ENCODE data around the gene SPON1.

DNA sequence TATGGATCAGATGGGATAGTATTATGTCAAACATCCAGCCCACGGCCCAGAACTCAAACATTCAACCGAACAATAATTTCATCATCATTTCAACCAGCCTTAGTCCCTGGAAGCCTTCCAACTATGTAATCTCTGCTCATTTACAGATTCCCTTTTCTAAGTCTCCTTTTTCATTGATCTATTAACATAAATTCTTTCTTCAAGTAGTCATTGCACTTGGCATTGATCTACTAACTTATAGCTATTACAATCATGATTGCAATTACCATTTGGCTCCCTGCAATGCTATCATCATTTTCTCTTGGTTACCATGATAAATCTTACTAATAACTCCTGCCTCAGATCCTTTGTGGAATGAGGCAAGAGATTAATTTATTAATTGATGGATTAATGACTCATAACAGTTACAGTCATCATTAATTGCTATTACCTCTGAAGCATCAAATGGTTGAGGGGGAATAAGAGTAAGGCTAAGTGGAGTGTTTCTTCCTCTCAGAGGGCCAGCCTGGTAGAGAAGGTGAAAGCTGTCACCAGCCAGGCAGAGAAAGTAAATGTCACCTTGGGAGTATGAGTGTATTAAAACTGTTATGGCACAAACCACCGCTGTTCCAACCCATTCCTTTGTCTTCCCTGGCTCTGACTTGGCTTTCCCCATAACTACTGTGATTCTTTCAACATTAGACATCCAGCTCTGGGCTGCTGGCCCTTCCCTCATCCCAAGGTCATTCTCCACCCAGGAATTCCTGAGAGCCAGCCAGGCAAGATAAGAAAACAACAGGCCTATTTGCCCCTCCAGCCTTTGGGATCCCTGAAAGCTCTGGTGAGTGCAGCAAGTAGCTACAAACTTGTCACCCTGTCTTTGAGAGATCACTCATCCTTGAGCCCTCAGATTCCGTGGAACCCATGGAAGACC is 221.8 kb downstream of the SPON1 start:
- TF ChIP-seq SIN3A (IDR thresholded peaks at IDR 0.05; ENCODE audit: borderline replicate concordance, insufficient read depth, low read length) (no peak), TAF1 (IDR thresholded peaks at IDR 0.05; ENCODE audit: borderline replicate concordance, insufficient read depth, low read length) (no peak)

All from PFSK-1 (cell line).